GM19351 (cell line): ENCODE results near the gene C1QA.
"Not testable (repeated sequence)": the region's sequence is repeated elsewhere in the genome, so short reads cannot be mapped to it uniquely, and the experiment has no call there.

Experiments used
- ATAC-seq: cut with Tn5 transposase; IDR thresholded peaks from one replicate; pipeline ENCODE4 v1.9.1; 2021; ENCODE audit warnings: mild to moderate bottlenecking, moderate library complexity; ENCODE audit not compliant: unreplicated experiment

Gene C1QA

DNA sequence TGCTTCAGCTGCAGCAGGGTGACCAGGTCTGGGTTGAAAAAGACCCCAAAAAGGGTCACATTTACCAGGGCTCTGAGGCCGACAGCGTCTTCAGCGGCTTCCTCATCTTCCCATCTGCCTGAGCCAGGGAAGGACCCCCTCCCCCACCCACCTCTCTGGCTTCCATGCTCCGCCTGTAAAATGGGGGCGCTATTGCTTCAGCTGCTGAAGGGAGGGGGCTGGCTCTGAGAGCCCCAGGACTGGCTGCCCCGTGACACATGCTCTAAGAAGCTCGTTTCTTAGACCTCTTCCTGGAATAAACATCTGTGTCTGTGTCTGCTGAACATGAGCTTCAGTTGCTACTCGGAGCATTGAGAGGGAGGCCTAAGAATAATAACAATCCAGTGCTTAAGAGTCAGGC lies 2.9 kb downstream of the C1QA start:
- ATAC-seq = no peak

DNA sequence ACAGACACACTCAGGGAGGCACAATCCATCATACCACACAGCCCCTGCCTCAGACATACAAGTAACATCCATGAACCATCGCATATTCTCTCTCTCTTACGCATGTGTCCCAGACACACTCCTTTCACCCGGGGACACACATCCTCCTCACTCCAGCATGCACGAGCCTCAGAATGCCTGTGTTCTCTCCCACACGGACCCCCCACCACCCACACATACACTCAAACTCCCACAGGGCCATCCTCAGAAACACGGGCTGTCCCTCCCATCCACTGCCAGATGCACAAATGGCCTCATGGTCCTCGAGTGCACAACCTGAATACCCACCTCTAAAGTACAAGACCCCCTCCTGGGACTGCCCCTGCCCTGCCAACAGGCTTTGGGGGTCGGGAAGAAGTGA lies 4.8 kb downstream of the C1QA start:
- ATAC-seq = no peak

DNA sequence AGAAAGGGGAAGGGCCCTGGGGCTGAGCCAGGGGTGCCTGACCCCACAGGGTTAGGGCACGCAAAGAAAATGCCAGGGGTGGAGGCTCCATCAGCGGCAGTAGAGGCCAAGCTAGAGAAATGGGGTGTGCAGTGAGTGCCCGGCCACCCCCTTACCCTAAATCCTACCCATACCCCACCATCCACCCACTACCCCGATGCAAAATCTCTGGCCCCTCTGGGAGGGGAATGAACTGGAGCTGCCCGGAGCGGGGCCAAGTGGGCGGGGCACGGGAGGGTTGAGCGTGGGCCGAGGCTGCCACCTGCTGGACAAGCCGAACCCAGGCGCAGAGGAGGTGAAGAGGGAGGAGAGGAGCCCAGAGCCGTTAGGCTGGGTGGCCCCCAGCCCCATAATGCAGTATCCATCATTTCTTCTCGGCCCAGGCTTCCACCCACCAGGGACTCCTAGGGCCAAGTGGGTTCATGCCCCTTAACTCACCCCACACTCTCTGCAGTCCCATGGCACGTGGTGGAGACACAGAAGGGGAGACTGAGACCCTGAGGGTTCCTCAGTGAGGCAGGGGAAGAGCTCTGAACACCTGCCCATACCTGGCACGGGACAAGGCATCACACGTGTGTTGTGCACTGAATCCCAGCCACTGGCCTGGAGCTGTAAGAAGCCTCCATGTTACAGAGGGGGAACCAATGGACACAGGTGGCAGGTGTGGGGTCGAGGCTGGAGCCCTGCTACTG lies 5.6 kb downstream of the C1QA start:
- no peak for ATAC-seq

DNA sequence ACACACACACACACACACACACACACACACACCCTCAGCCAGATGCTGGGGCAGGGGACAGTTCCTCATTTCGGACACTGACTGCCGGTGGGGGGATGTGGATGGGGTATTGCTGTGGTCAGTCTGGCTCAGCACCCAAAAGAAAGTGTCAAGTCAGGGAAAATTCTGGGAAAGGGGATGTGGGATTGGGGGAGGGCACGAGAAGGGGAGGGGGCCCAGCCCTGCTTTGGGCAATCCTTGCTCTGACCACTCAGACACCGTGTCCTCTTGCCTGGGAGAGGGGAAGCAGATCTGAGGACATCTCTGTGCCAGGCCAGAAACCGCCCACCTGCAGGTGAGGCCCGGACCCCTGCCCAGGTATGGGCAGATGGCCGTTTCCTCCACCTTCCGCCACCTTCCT lies 7.0 kb downstream of the C1QA start, which contains the start of gene C1QC:
Gene C1QC (plus strand): TSS at position 253 of the 400 bp plus-strand sequence. CDS start 391 bp downstream, outside the sequence.
- ATAC-seq = no peak

DNA sequence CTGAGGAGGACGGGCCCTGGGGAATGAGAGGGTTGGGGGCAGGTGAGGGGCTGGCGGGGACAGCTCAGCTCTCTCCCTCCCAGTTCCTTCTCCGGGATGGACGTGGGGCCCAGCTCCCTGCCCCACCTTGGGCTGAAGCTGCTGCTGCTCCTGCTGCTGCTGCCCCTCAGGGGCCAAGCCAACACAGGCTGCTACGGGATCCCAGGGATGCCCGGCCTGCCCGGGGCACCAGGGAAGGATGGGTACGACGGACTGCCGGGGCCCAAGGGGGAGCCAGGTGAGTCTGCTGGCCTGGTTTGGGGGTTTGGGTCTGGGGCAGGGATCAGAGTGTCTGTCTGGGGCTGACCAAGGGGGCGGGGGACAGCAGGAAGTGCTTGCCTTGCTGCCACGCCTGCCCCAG lies 7.5 kb downstream of the C1QA start:
- ATAC-seq = no peak

DNA sequence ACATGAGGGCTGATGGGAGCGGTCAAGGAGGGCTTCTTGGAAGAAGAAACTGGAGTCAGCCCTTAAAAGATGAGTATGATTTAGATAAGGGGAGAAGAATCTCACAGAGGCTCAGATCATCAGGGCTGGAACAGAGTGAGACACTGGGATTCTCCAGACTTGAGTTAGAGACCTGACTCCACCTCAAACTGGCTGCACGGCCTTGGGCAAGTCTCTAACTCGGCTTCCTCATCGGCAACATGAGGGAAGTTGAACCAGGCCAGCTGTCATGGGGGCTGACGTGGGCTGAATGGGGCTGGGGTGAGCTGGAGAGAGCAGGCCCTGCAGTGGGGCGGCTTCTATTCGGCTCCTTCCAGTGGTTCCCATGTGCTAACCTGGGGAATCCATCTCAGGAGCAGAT lies 9.5 kb downstream of the C1QA start:
- no peak for ATAC-seq

DNA sequence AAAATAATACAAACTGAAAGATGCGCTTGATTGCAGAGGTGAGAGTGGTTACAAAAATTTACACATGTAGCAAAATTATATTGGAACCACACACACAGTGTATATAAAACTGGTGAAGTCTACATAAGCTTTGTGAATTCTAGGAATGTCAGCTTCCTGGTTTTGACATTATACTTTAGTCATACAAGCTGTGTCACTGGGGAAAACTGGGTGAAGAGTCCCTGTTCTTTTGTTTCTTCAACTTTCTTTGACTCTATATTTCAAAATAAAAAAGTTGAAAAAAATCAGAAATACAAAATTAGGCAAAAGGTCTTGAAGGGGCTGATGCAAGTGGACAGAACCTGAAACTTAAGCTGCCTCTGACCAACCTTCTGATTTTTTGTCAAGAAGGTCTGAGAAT lies 10.0 kb downstream of the C1QA start:
- no peak for ATAC-seq

DNA sequence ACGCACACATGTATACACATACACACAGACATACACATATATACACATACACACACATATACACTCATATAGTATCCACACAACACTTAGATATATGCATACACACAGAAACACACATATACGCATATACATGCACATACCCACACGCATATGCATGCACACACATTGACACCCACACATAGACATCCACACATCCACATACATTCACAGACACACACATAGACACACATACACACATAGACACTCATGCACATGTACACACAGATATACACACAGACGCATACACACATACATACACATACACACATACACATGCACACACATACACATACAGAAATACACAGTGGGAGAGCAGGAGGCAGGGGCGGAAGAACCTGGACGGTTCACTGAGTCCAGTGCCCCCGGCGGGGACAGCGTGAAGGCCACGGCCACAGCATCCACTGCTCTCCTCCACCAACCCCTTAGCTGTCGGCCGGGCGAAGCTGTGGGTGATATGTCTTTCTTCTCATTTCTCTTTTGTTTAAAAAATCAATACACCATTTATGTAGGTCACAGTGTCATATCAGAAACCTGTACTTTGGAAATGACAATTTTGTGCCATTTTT lies 13.8 kb downstream of the C1QA start:
- no peak for ATAC-seq

DNA sequence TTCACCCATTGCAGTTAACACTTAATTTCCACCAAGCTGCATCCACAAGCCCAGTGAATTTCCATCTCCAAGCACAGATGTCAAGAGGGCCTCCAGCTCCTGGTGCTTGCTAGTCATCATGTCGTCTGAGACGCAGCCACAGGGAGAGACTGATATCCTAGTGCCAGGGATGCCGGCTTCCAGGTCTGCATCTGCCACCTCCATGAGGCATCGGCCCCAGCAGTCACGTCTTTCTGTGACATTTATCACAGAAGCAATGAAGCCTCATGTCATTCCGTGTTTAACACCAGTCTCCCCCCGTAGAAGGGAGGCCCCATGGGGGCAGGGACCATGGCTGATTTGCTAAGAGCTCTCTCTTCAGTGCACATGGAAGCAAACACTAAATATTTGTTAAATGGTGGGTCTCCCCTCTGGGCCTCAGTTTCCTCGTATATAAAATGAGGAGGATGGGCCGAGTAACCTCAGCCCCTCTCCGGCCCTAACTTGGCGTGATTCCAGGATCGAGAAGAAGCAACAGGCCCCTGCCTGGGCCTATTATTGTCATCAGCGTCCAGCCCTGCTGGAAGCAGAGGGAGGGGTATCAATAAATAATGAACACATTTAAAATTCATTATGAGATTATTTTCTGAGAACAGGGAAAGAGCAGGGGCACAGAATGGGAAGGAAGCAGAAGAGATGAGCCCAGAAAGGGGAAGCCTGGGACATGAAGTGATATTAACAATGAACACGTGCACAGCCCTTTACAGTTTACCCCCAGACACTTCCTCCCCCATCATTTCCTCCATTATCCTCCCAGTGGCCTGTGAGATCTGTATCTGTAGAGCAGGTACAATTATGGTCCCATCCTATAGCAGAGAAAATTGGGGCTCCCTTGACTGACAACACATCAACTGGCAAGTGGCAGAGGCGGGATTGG lies 15.8 kb downstream of the C1QA start:
- no peak for ATAC-seq

DNA sequence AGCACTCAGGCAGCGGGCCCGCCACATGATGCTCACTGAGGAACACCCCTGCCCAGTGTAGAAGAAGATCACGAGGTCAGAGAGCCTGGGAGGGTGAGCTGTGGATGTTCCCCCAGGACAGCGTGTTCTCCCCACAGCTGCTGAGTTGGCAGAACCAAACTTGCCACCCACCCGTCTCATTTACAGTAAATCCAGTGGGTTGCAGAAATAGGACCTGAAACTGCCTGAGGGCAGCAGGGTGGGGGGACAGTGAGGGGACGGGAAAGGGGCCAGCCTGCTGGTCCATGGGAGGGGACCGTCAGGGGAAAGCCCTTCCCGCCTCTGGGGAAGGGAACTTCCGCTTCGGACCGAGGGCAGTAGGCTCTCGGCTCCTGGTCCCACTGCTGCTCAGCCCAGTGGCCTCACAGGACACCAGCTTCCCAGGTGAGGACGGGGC lies 16.5 kb downstream of the C1QA start, which contains the start of gene C1QB:
Gene C1QB (plus strand): TSS at position 356 of the 436 bp plus-strand sequence. CDS start 6,227 bp downstream, outside the sequence.
- no peak for ATAC-seq

DNA sequence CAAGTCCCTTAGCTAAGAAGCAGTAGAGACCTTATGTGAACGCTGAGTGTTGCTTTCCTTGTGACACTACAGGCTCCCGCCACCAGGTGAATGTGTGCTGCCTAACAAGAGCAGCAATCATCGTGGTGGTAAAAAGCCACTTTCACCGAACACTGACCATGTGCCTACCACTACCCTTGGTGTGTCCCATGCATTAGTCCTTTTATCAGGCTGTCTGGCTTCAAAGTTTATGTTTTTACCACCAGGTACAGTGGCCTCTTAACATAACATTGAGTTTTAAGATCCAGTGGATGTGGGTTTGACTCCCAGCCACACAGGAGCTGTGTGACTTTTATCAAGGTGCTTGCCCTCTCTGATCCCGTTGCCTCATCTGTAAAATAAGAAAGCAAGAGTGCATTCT lies 18.3 kb downstream of the C1QA start:
- ATAC-seq = no peak

DNA sequence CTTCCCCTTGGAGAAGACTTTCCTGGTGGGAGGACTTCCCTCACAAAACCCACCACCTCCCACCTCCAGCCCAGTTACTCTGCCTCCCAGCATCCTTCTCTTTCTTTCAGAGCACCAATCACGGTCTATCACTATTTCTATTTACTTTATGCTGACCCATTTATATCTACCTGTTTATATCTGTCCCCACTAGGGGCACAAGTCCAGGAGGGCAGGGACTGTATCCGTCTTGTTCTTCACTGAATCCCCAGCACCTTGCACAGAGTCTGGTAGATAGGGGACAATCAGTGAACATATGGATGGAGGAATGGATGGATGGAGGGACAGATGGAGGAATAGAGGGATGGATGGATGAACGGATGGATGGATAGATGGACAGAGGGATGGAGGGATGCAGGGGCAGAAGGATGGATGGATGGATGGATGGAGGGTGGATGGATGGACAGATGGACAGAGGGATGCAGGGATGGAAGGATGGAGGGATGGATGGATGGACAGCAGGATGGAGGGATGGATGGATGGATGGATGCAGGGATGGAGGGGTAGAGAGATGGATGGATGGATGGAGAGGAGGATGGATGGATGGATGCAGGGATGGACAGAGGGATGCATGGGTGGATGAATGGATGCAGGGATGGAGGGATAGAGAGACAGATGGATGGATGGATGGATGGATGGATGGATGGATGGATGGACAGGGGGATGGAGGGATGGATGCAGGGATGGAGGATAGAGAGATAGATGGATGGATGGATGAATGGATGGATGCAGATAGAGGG lies 22.1 kb downstream of the C1QA start:
- ATAC-seq = no peak

DNA sequence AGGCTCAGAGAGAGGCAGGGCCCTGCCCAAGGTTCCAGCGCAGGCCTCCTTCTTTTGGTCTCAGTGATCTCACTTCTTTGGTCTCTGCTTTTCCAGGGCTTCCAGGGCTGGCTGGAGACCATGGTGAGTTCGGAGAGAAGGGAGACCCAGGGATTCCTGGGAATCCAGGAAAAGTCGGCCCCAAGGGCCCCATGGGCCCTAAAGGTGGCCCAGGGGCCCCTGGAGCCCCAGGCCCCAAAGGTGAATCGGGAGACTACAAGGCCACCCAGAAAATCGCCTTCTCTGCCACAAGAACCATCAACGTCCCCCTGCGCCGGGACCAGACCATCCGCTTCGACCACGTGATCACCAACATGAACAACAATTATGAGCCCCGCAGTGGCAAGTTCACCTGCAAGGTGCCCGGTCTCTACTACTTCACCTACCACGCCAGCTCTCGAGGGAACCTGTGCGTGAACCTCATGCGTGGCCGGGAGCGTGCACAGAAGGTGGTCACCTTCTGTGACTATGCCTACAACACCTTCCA lies 24.4 kb downstream of the C1QA start:
- no peak for ATAC-seq

DNA sequence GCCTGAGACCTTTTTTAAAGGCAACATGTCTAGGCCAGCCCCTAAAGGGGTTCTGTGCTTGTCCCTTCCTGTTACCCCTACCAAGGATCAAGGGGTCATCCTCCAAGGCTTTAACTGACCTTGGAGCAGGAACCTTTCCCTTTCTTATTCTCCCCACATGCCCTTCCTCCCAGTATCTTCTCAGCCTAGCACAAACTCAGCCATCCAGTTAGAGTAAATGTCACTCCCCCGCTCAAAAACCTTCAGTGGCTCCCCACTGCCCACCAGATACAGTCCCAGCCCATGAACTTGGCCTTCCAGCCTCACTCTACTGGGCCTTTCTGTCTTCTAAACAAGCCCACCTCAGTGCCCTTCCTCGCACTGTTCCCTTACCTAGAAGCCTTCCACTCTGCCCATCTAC lies 25.5 kb downstream of the C1QA start:
- no peak for ATAC-seq

DNA sequence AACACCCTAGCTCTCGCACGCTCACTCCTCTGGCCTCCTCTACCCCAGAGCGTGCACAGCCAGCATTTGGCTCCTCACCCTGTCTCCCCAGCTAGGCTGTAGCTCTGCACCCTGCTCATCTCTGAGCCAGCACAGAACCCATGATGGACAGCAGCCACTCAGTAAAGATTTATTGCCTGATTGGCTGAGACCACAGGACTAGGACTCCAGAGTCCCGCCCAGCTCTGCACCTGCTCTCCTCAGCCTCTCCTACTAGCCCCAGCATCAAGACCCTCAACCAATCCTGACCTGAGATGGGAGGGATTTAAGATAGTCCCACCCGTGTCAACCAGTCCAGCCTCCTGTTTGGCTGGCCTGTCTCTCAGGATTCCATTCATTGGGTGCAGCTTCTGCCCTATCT lies 25.9 kb downstream of the C1QA start:
- no peak for ATAC-seq

DNA sequence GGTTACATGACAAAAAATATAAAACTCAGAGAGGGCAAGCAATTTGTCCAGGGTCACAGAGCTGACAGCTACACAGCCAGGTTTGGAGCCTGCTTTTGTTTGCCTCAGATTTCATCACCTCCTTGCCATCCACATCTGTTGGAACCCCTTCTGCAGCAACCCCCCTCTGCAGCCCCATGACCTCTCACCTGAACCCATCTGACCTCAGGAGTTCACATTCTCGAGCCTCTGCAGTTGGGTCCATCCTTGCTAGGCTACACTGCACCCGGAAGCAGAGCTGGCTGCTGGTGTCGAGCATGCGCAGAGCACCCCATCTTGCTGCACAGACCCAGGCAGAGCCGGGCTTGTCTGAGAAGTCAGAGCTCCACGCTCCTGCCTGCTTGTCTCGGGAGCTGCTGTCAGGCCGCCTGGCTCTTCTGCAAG lies 26.6 kb downstream of the C1QA start:
- no peak for ATAC-seq

DNA sequence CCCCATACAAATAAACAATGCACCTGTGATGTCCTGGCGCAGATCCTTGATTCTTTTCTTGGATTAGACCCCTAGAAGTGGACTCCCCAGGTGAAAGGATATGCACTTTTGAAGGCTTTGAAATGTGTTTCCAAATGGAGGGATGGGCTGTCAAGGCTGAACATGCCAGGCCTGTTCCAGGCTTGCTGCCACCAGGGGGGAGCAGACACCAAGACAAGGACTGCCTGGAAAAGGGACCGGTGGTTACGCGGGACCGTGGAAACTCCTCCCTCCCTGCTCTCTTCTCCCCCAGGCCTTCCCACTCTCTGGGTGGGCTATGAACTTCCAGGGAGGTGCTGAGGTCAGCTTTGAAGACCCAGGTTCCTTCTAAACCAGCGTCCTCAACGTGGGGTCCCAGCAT lies 29.3 kb downstream of the C1QA start:
- no peak for ATAC-seq

DNA sequence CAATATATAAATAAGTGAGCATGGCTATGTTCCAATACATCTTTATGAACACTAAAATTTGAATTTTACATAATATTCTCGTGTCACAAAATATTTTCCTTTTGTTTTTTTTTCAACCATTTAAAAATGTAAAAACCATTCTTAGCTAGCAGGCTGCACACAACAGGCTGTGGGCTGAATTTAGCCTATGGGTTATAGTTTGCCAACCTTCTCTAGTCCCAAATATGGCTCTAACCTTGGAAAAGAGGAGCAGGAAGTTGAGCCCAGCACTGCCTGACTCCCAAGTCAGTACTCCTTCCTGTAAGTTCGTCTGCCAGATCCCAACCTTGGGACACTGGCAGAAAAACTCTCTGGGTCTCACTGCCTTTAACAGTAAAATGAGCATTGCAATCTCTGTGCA lies 30.0 kb downstream of the C1QA start:
- ATAC-seq = no peak

DNA sequence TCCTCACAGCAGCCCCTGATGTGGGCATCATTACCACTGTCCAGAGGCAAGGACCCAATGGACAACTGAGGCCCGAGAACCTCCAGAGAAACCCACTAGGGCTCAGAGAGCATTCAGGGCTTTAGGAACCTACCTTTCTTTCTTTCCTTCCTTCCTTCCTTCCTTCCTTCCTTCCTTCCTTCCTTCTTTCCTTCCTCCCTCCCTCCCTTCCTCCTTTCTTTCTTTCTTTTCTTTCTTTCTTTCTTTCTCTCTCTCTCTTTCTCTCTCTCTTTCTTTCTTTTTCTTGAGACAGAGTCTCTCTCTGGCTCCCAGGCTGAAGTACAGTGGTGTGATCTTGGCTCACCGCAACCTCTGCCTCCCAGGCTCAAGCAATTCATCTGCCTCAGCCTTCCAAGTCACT lies 32.4 kb downstream of the C1QA start:
- not testable (repeated sequence) for ATAC-seq

DNA sequence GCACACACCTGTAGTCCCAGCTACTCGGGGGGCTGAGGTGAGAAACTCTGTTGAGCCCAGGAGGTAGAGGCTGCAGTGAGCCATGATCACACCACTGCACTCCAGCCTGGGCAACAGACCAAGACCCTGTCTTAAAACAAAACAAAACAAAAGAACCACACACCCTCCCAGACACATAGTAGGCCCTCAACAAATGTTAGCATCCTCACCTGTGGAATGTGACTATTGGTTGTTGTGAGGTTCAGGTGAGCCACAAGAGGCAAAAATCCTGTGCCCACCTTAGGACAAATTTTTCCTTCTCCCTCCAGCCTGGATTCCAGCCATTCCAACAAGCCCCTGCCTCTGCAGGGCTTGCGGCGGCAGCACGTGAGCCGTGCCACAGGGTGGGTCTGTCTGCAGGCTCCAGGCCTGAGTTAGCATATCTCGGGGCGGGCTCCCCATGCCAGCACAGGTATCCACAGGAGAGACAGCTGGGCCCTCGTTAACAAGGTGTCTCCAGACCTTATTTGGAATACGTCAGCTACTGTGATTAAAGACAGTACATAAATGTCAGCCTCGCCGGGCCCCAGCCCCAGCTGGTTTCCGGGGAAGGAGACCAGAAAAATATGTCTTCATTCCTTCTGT lies 34.0 kb downstream of the C1QA start:
- no peak for ATAC-seq
